ENCODE measurements around the gene HIP1R.

GRCh38 chr12:122869207-122869973, 34.1 kb downstream of the HIP1R start:
- TF ChIP-seq POLR2A (IDR thresholded peaks at IDR 0.05) (no peak), CTCF (IDR thresholded peaks at IDR 0.05) (no peak), EP300 (IDR thresholded peaks at IDR 0.05) (no peak)

Measured in suprapubic skin (tissue), 3 donors.